Right atrium auricular region (tissue), 2 donors: Measurements from ENCODE around the gene VRK2. TPM values are rescaled to one million over a fixed set of nuclear protein-coding genes. Genes with fewer than 3 reads are reported as not detected.

Experiments used
- DNase-seq: peaks from one replicate; pipeline ENCODE4 v3.0.0-alpha.2; 2019; ENCODE audit warnings: low spot score
- H3K27ac ChIP-seq, 2 donors: fragments of 200-600 bp; sonication (generic); 1 replicate in 1 of 2; 2 replicates in 1 of 2; pipeline ENCODE4 v1.5.1; 2016 to 2019
- H3K27me3 ChIP-seq, 2 donors: fragments of 200-600 bp; sonication (generic); one replicate each; pipeline versions ENCODE4 v1.5.1 to v1.6.0; 2017 to 2019
- H3K36me3 ChIP-seq: fragments of 200-600 bp; sonication (generic); one replicate; pipeline ENCODE4 v1.5.1; 2016
- H3K4me1 ChIP-seq, 2 donors: fragments of 200-600 bp; sonication (generic); one replicate each; pipeline versions ENCODE4 v1.5.1 to v1.6.0; 2017 to 2019
- H3K4me3 ChIP-seq, 2 donors: fragments of 200-600 bp; sonication (generic); 1 replicate in 1 of 2; 2 replicates in 1 of 2; pipeline ENCODE4 v1.5.1; 2017 to 2019; ENCODE audit warnings: mild to moderate bottlenecking in 1 of 2, moderate library complexity in 1 of 2
- H3K9me3 ChIP-seq, 2 donors: fragments of 200-600 bp; sonication (generic); one replicate each; pipeline ENCODE4 v1.5.1; 2019
- CTCF ChIP-seq, 2 donors: fragments of 200-600 bp; sonication (generic); IDR thresholded peaks; one replicate each; pipeline ENCODE4 v1.5.1; 2019; ENCODE audit warnings: antibody characterized with exemption in 2 of 2
- total RNA-seq, 2 donors: library from RNA; depleted of rRNA; stranded (reverse); fragments of >200 nt; gene quantifications; one replicate each; pipeline ENCODE4 v1.1.0, GENCODE V29; 2016

VRK2 gene
- total RNA-seq, 2 donors from 2014 or later = 14.6 to 15.4 TPM

- no peak for TF ChIP-seq CTCF (IDR thresholded peaks at IDR 0.05)
- Histone ChIP-seq H3K36me3 (no peaks in the 10 kb centered on the region), H3K27ac (no peak overlapping the region), H3K9me3 (peaks cover 0 to 6% of the 10 kb centered on the region in 2 donors), H3K27me3 (no peaks in the 10 kb centered on the region), H3K4me1 (no peaks in the 10 kb centered on the region), H3K4me3 (no peak overlapping the region)
- DNase-seq = no peak
These were observed 51.9 kb downstream of the VRK2 start for GRCh38 chr2:58098254-58099095.

GRCh38 chr2:58099096-58099769, 52.6 kb downstream of the VRK2 start:
- no peak overlapping the region for H3K4me3 ChIP-seq
- no peaks in the 10 kb centered on the region for H3K36me3 ChIP-seq
- H3K27ac ChIP-seq = no peak overlapping the region
- peaks cover 0 to 6% of the 10 kb centered on the region in 2 donors for H3K9me3 ChIP-seq
- no peak for TF ChIP-seq CTCF (IDR thresholded peaks at IDR 0.05)
- H3K4me1 ChIP-seq = no peaks in the 10 kb centered on the region
- DNase-seq = no peak
- no peaks in the 10 kb centered on the region for H3K27me3 ChIP-seq

- H3K36me3 ChIP-seq = no peaks in the 10 kb centered on the region
- H3K4me1 ChIP-seq = no peaks in the 10 kb centered on the region
- no peak for TF ChIP-seq CTCF (IDR thresholded peaks at IDR 0.05)
- H3K27me3 ChIP-seq = no peaks in the 10 kb centered on the region
- H3K9me3 ChIP-seq = no peaks in the 10 kb centered on the region
- H3K4me3 ChIP-seq = no peak overlapping the region
- H3K27ac ChIP-seq = no peak overlapping the region
- DNase-seq = no peak
These were observed 54.9 kb downstream of the VRK2 start for GRCh38 chr2:58101500-58101899.

- DNase-seq = no peak
- Histone ChIP-seq H3K27ac (no peak overlapping the region), H3K27me3 (no peaks in the 10 kb centered on the region), H3K4me1 (no peaks in the 10 kb centered on the region), H3K9me3 (no peaks in the 10 kb centered on the region), H3K36me3 (no peaks in the 10 kb centered on the region), H3K4me3 (no peak overlapping the region)
- no peak for TF ChIP-seq CTCF (IDR thresholded peaks at IDR 0.05)
These were observed 60.3 kb downstream of the VRK2 start for GRCh38 chr2:58106896-58107295.

- no peaks in the 10 kb centered on the region for H3K9me3 ChIP-seq
- H3K4me3 ChIP-seq = no peak overlapping the region
- no peak for TF ChIP-seq CTCF (IDR thresholded peaks at IDR 0.05)
- H3K4me1 ChIP-seq = no peaks in the 10 kb centered on the region
- no peak for DNase-seq
- no peaks in the 10 kb centered on the region for H3K36me3 ChIP-seq
- H3K27me3 ChIP-seq = no peaks in the 10 kb centered on the region
- no peak overlapping the region for H3K27ac ChIP-seq
These were observed 61.5 kb downstream of the VRK2 start for GRCh38 chr2:58107803-58108710.
